H1 (cell line): ENCODE results near the gene TBR1. TPM values are rescaled to one million over a fixed set of nuclear protein-coding genes. Genes with fewer than 3 reads are reported as not detected.

Source experiments
- CTCF ChIA-PET: fragments of 300-600 bp; sonication (Branson Sonifier 250); formaldehyde crosslinking; loops from one replicate; lab custom pipeline; 2021; ENCODE audit not compliant: partially characterized antibody; lab: Charles Lee
- POLR2A ChIA-PET: fragments of 300-600 bp; sonication (Branson Sonifier 250); formaldehyde crosslinking; loops from one replicate; lab custom pipeline; 2021; ENCODE audit warnings: inconsistent platforms; ENCODE audit not compliant: partially characterized antibody; lab: Charles Lee
- DNase-seq, 2 experiments: peaks; one replicate each; pipeline versions ENCODE4 v3.0.0 to v3.0.0-alpha.2; 2010 to 2022; ENCODE audit warnings: low spot score in 2 of 2, low read depth in 1 of 2, mixed read lengths in 1 of 2
- FAIRE-seq: peaks from 2 replicates; lab custom pipeline; 2011; peaks lifted over from hg19 to GRCh38; lab: Jason Lieb, UNC
- H2AFZ ChIP-seq: 2 replicates; pipeline ENCODE4 v1.8.1; 2012; ENCODE audit warnings: low read length, inconsistent platforms
- H2AK5ac ChIP-seq: 2 replicates; pipeline ENCODE4 v1.6.1; 2013; ENCODE audit warnings: low read depth, low read length
- H2BK120ac ChIP-seq: replicated peaks from 2 replicates; pipeline ENCODE3; 2013; ENCODE audit warnings: low read depth, low read length, inconsistent platforms
- H2BK12ac ChIP-seq: 2 replicates; pipeline ENCODE4 v1.6.1; 2013; ENCODE audit warnings: low read depth, low read length
- H2BK15ac ChIP-seq: 2 replicates; pipeline ENCODE4 v1.6.1; 2013; ENCODE audit warnings: low read length
- H2BK20ac ChIP-seq: 2 replicates; pipeline ENCODE4 v1.6.1; 2013; ENCODE audit warnings: low read length
- H2BK5ac ChIP-seq: 2 replicates; pipeline ENCODE4 v1.6.1; 2013; ENCODE audit warnings: low read depth, low read length
- H3K14ac ChIP-seq: 2 replicates; pipeline ENCODE4 v1.6.1; 2013; ENCODE audit warnings: inconsistent platforms; ENCODE audit not compliant: insufficient read length
- H3K18ac ChIP-seq: 2 replicates; pipeline ENCODE4 v1.6.1; 2013; ENCODE audit warnings: low read length; ENCODE audit errors: extremely low read depth
- H3K23ac ChIP-seq: 2 replicates; pipeline ENCODE4 v1.6.1; 2013; ENCODE audit warnings: inconsistent platforms; ENCODE audit not compliant: insufficient read length
- H3K23me2 ChIP-seq: 2 replicates; pipeline ENCODE4 v1.6.1; 2013; ENCODE audit warnings: low read depth, low read length
- H3K27ac ChIP-seq: 2 replicates; pipeline ENCODE4 v1.6.1; 2011; ENCODE audit warnings: low read depth, low read length, inconsistent platforms
- H3K27me3 ChIP-seq, 4 experiments: replicated peaks in 1 of 4; 1 replicate in 1 of 4; 2 replicates in 3 of 4; pipeline versions ENCODE4 v1.6.1 to v1.8.1; 2011 to 2013; ENCODE audit warnings: low read length in 3 of 4, mild to moderate bottlenecking in 3 of 4, inconsistent platforms in 2 of 4, mixed read lengths in 2 of 4, moderate library complexity in 1 of 4; ENCODE audit not compliant: control insufficient read depth in 3 of 4, insufficient read depth in 3 of 4; ENCODE audit errors: extremely low read depth in 1 of 4
- H3K36me3 ChIP-seq, 4 experiments: 2 replicates each; pipeline versions ENCODE4 v1.6.1 to v1.8.1; 2011 to 2013; ENCODE audit warnings: mild to moderate bottlenecking in 4 of 4, low read length in 3 of 4, moderate library complexity in 2 of 4, control low read depth in 1 of 4, inconsistent platforms in 1 of 4; ENCODE audit not compliant: insufficient read depth in 4 of 4, control insufficient read depth in 2 of 4
- H3K4ac ChIP-seq: replicated peaks from 2 replicates; pipeline ENCODE3; 2013; ENCODE audit warnings: low read length, low read depth, mixed read lengths, inconsistent platforms; ENCODE audit not compliant: insufficient read length
- H3K4me1 ChIP-seq, 4 experiments: replicated peaks in 1 of 4; 1 replicate in 1 of 4; 2 replicates in 3 of 4; pipeline versions ENCODE4 v1.6.1 to v1.8.1; 2011 to 2013; ENCODE audit warnings: low read length in 3 of 4, inconsistent platforms in 2 of 4, mixed read lengths in 1 of 4; ENCODE audit not compliant: insufficient read depth in 4 of 4, control insufficient read depth in 3 of 4
- H3K4me2 ChIP-seq, 2 experiments: 2 replicates each; pipeline versions ENCODE4 v1.6.1 to v1.8.1; 2011 to 2013; ENCODE audit warnings: low read depth in 2 of 2, low read length in 2 of 2, control low read depth in 1 of 2, inconsistent platforms in 1 of 2, mild to moderate bottlenecking in 1 of 2; ENCODE audit not compliant: insufficient read depth in 1 of 2
- H3K4me3 ChIP-seq, 4 experiments: fragments of 200-600, 300-600 bp in 1 of 4; sonication (generic), shearing (Covaris generic), sonication (Bioruptor Twin) in 1 of 4; 2 replicates each; pipeline versions ENCODE4 v1.5.1 to v1.8.1; 2011 to 2016; ENCODE audit warnings: low read length in 4 of 4, low read depth in 3 of 4, control low read depth in 2 of 4, inconsistent platforms in 2 of 4, mild to moderate bottlenecking in 2 of 4, mixed read lengths in 1 of 4, moderate library complexity in 1 of 4; ENCODE audit not compliant: insufficient read depth in 2 of 4; ENCODE audit errors: extremely low read depth in 1 of 4
- H3K56ac ChIP-seq: replicated peaks from 2 replicates; pipeline ENCODE3; 2013; ENCODE audit warnings: low read depth, mild to moderate bottlenecking, mixed read lengths, low read length, inconsistent platforms; ENCODE audit not compliant: insufficient read length
- H3K79me1 ChIP-seq: 2 replicates; pipeline ENCODE4 v1.6.1; 2013; ENCODE audit warnings: low read depth, low read length, control low read depth
- H3K79me2 ChIP-seq, 2 experiments: 2 replicates each; pipeline versions ENCODE4 v1.6.1 to v1.8.1; 2012 to 2013; ENCODE audit warnings: low read length in 2 of 2, mild to moderate bottlenecking in 2 of 2, inconsistent platforms in 1 of 2; ENCODE audit not compliant: insufficient read depth in 2 of 2, control insufficient read depth in 1 of 2
- H3K9ac ChIP-seq, 4 experiments: replicated peaks in 1 of 4; 1 replicate in 1 of 4; 2 replicates in 3 of 4; pipeline versions ENCODE4 v1.6.1 to v1.8.1; 2011 to 2013; ENCODE audit warnings: low read depth in 3 of 4, low read length in 3 of 4, control low read depth in 2 of 4, mild to moderate bottlenecking in 2 of 4, moderate library complexity in 2 of 4, inconsistent platforms in 1 of 4; ENCODE audit errors: extremely low read depth in 1 of 4
- H3K9me3 ChIP-seq, 2 experiments: 2 replicates each; pipeline versions ENCODE4 v1.6.1 to v1.8.1; 2012 to 2013; ENCODE audit warnings: mild to moderate bottlenecking in 2 of 2, moderate library complexity in 2 of 2, control low read depth in 1 of 2, inconsistent platforms in 1 of 2, low read depth in 1 of 2, low read length in 1 of 2, mixed read lengths in 1 of 2; ENCODE audit not compliant: insufficient read depth in 2 of 2
- H4K20me1 ChIP-seq, 2 experiments: replicated peaks in 1 of 2; 2 replicates each; pipeline versions ENCODE3 to v1.8.1; 2011 to 2013; ENCODE audit warnings: inconsistent platforms in 2 of 2, low read length in 2 of 2, mild to moderate bottlenecking in 1 of 2; ENCODE audit not compliant: insufficient read depth in 2 of 2, control insufficient read depth in 1 of 2
- H4K5ac ChIP-seq: 2 replicates; pipeline ENCODE4 v1.6.1; 2013; ENCODE audit warnings: low read length, low read depth, mixed read lengths, inconsistent platforms; ENCODE audit not compliant: insufficient read length
- H4K8ac ChIP-seq: 2 replicates; pipeline ENCODE4 v1.8.0; 2013; ENCODE audit warnings: mild to moderate bottlenecking, moderate library complexity, low read length, inconsistent platforms; ENCODE audit not compliant: insufficient read depth; ENCODE audit errors: extremely low read depth
- H4K91ac ChIP-seq: replicated peaks from 2 replicates; pipeline ENCODE3; 2013; ENCODE audit warnings: low read length, mixed read lengths, inconsistent platforms; ENCODE audit not compliant: insufficient read length
- ASH2L ChIP-seq: fragments of 200-600, 300-600 bp; sonication (generic); IDR thresholded peaks from one replicate; pipeline ENCODE4 v1.7.1; 2017; ENCODE audit warnings: low read length
- CBX5 ChIP-seq: fragments of 300-800, 300-1000 bp; sonication (generic); IDR thresholded peaks from 2 replicates; pipeline ENCODE4 v1.7.1; 2016; ENCODE audit warnings: antibody characterized with exemption, low read length, low read depth
- GABPA ChIP-seq: IDR thresholded peaks from 2 replicates; pipeline ENCODE4 v1.6.1; 2011; ENCODE audit warnings: mild to moderate bottlenecking, low read length, moderate library complexity, borderline replicate concordance; ENCODE audit not compliant: insufficient read depth
- HDAC2 ChIP-seq, 2 experiments: fragments of 300-600 bp in 1 of 2; sonication (generic) in 1 of 2; IDR thresholded peaks; 2 replicates each; pipeline ENCODE4 v1.6.1; 2011 to 2012; ENCODE audit warnings: low read depth in 2 of 2, low read length in 2 of 2, mild to moderate bottlenecking in 2 of 2, moderate library complexity in 2 of 2, borderline replicate concordance in 1 of 2, inconsistent platforms in 1 of 2
- POLR2AphosphoS5 ChIP-seq: IDR thresholded peaks from 2 replicates; pipeline ENCODE4 v1.6.1; 2011; ENCODE audit warnings: low read depth, low read length
- POU5F1 ChIP-seq: IDR thresholded peaks from 2 replicates; pipeline ENCODE4 v1.6.1; 2011; ENCODE audit warnings: low read depth, mild to moderate bottlenecking, low read length, moderate library complexity
- SP1 ChIP-seq: IDR thresholded peaks from 2 replicates; pipeline ENCODE4 v1.6.1; 2011; ENCODE audit warnings: low read depth, low read length
- SP4 ChIP-seq: IDR thresholded peaks from 2 replicates; pipeline ENCODE4 v1.6.1; 2012; ENCODE audit warnings: low read length, inconsistent platforms
- TAF1 ChIP-seq: IDR thresholded peaks from 2 replicates; pipeline ENCODE4 v1.6.1; 2011; ENCODE audit warnings: mild to moderate bottlenecking, low read depth, low read length
- TAF7 ChIP-seq: optimal IDR thresholded peaks from 2 replicates; pipeline ENCODE3; 2011; ENCODE audit warnings: low read depth, mild to moderate bottlenecking, inconsistent platforms, low read length, moderate library complexity, borderline replicate concordance
- WGBS, 2 experiments: shearing (Covaris generic) in 1 of 2; methylation state at CpG; one replicate each; pipeline versions ENCODE4 v1.1.6 to v1.1.7; 2013 to 2015; ENCODE audit warnings: low lambda C conversion rate in 2 of 2, mixed read lengths in 2 of 2, inconsistent platforms in 1 of 2, low coverage in 1 of 2, missing lambda C conversion rate in 1 of 2; ENCODE audit not compliant: insufficient replicate concordance in 2 of 2, insufficient coverage in 1 of 2, insufficient read length in 1 of 2; ENCODE audit errors: extremely low coverage in 1 of 2, missing lambda C conversion rate in 1 of 2; 5-methylcytosine and 5-hydroxymethylcytosine counted together
- polyA plus RNA-seq, 7 experiments: library from polyadenylated mRNA; depleted of rRNA in 3 of 7; stranded (reverse) in 5 of 7; unstranded in 2 of 7; fragments of >200 nt in 5 of 7; fragments of 200-250 nt in 2 of 7; gene quantifications; 1 replicate in 5 of 7; 2 replicates in 1 of 7; 4 replicates in 1 of 7; pipeline versions ENCODE4 v1.2.1 to v1.2.3, GENCODE V29; 2011 to 2013; ENCODE audit warnings: missing spikeins in 2 of 7, mixed read lengths in 2 of 7
- total RNA-seq: library from RNA; stranded (reverse); fragmentation: NEBNext Ultra II Directional; extraction: Animal tissue kit (Norgen Biotek cat#: 25700); gene quantifications from 2 replicates; pipeline ENCODE4 v1.2.1, GENCODE V29; 2021

TBR1 gene
- total and polyA plus RNA-seq, 2 of the 8 experiments (the other 6 are each of a cell fraction or from before 2014, with no cell fraction given) = not detected

GRCh38 chr2:161432107-161432506 is 16.0 kb downstream of the TBR1 start:
- no peaks in the 10 kb centered on the region for H3K9me3 ChIP-seq
- H3K18ac ChIP-seq = no peak overlapping the region

More at GRCh38 chr2:161432107-161432506, 16.0 kb downstream of the TBR1 start:
- Histone ChIP-seq H2BK15ac (no peak overlapping the region), H3K4me1 (peaks cover 0 to 4% (median 0%) of the 10 kb centered on the region in 4 experiments; a peak in 1 of 7 replicates), H3K9ac (no peak overlapping the region), H3K36me3 (peaks cover 0 to 3% (median 0%) of the 10 kb centered on the region in 4 experiments; a peak in 1 of 8 replicates), H3K4me3 (no peak overlapping the region), H3K79me2 (no peaks in the 10 kb centered on the region), H3K27ac (no peak overlapping the region), H4K5ac (no peak overlapping the region), H3K4me2 (no peak overlapping the region), H3K27me3 (peaks cover 21 to 26% (median 23%) of the 10 kb centered on the region in 4 experiments), H2AFZ (no peak overlapping the region), H4K8ac (no peak overlapping the region), H3K14ac (no peak overlapping the region), H2BK5ac (no peak overlapping the region), H3K23me2 (peaks cover 4% of the 10 kb centered on the region; the same call in 1 of the 2 replicates), H2AK5ac (no peak overlapping the region), H3K23ac (no peak overlapping the region), H3K4ac (no peak overlapping the region), H2BK20ac (no peak overlapping the region), H2BK12ac (no peak overlapping the region), H4K91ac (no peak overlapping the region), H3K79me1 (no peaks in the 10 kb centered on the region), H2BK120ac (no peak overlapping the region), H3K56ac (no peak overlapping the region), H4K20me1 (no peaks in the 10 kb centered on the region)
- TF ChIP-seq HDAC2 (IDR thresholded peaks at IDR 0.05; ENCODE audit: borderline replicate concordance in 1 of 2, low read depth in 2 of 2, low read length in 2 of 2) (no peak), TAF1 (no peak), POU5F1 (no peak), CBX5 (no peak), TAF7 (no peak), ASH2L (no peak), SP1 (no peak), POLR2AphosphoS5 (no peak), SP4 (no peak), GABPA (no peak)
- no peak for DNase-seq
- 82% methylated on average over 3 of the region's 3 CpGs; no CpG with 5 or more reads in 1 of the 2 experiments for WGBS, 2 experiments
- FAIRE-seq = no peak
- ChIA-PET CTCF (no interaction called here), POLR2A (interaction anchor here (0.7 kb wide), 1 partner anchor 18 kb away, joined by 4 read pairs; no protein-coding TSS in a partner anchor)
